Measurements from ENCODE around the gene NCSTN. TPM values are rescaled to one million over a fixed set of nuclear protein-coding genes. Genes with fewer than 3 reads are reported as not detected.

The NCSTN gene
- total and polyA plus RNA-seq, 9 of the 15 experiments (the other 6 are each of a cell fraction or from before 2014, with no cell fraction given), result 21.3 to 91.1 (median 57.9) TPM

GRCh38 chr1:160342953-160343869 is at the start of gene NCSTN, which contains the start of gene COPA (continued):
- TF ChIP-seq PCBP1 (IDR thresholded peaks at IDR 0.05; ENCODE audit: low read depth, low read length, poor library complexity, severe bottlenecking) (no peak), CLOCK (CRISPR knock-in tag; IDR thresholded peaks at IDR 0.05; ENCODE audit: borderline replicate concordance) (no peak), EWSR1 (IDR thresholded peaks at IDR 0.05; ENCODE audit: borderline replicate concordance, low read depth, partially characterized antibody) (no peak), TSHZ1 (CRISPR knock-in tag; IDR thresholded peaks at IDR 0.05) (no peak), GTF2F1 (IDR thresholded peaks at IDR 0.05; ENCODE audit: low read depth, low read length) (no peak; the same call in 1 of the 2 replicates), VEZF1 (CRISPR knock-in tag; IDR thresholded peaks at IDR 0.05) (peak; percentile 73), DDX20 (tag; IDR thresholded peaks at IDR 0.05; ENCODE audit: low read depth) (no peak), ILF3 (IDR thresholded peaks at IDR 0.05; ENCODE audit: borderline replicate concordance) (no peak), E2F4 (CRISPR knock-in tag; IDR thresholded peaks at IDR 0.05; ENCODE audit: low read depth) (no peak), SIN3A (IDR thresholded peaks at IDR 0.05; ENCODE audit: borderline replicate concordance in 2 of 2, control insufficient read depth in 1 of 2, low read depth in 2 of 2, low read length in 2 of 2) (peak; percentile 75 to 86; a peak in 2 of 4 replicates), ZNF354B (CRISPR knock-in tag; IDR thresholded peaks at IDR 0.05) (no peak), GATAD2A (IDR thresholded peaks at IDR 0.05) (no peak), ZNF253 (CRISPR knock-in tag; conservative IDR thresholded peaks at IDR 0.05) (no peak), HINFP (tag; conservative IDR thresholded peaks at IDR 0.05; ENCODE audit: low read depth) (peak; percentile 73; the same call in 1 of the 2 replicates), CBFA2T3 (IDR thresholded peaks at IDR 0.05) (no peak)
